ENCODE measurements around the gene TMEM169. TPM values are rescaled to one million over a fixed set of nuclear protein-coding genes. Genes with fewer than 3 reads are reported as not detected.
A peak's percentile ranks its signal among the peaks of the same experiment; 100 is the strongest.

The TMEM169 gene
- total and polyA plus RNA-seq, 2 of the 4 experiments (the other 2 are of a cell fraction): 0.15 to 0.54 TPM

DNA sequence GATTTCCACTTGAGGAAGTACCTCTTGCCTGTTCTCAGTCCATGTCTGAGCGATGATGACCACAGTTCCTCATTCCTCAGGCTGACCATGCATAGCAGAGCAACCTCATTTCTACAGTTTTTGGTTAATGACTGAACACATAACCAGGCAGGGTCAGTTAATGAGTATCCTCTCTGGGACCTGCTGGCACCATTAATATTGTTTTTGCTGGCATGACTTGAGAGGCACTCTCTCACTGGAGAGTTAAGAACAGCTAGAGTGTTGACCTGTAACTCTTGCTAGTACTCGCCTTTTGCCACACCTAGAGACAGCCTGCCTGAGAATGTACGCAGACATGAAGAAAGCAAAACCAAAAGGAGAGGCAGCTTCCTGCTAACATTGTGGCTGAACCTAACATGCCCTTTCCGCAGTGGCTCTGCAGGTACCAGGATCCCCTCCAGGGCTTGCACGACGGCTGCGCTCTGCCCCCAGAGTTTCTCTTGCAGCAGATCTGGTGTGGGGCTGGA is 24.0 kb upstream of the TMEM169 start:
- Histone ChIP-seq H3K4ac (ENCODE audit: low read depth, low read length) (peak overlapping the region; percentile 3; the same call in 1 of the 2 replicates), H3K9me3 (ENCODE audit: control insufficient read depth, insufficient read depth, low read length) (no peaks in the 10 kb centered on the region), H4K91ac (ENCODE audit: insufficient read depth, low read depth, low read length) (no peak overlapping the region), H4K5ac (ENCODE audit: low read depth, low read length) (no peak overlapping the region), H3K27ac (ENCODE audit: insufficient read depth, low read length) (no peak overlapping the region), H3K4me1 (ENCODE audit: control insufficient read depth, insufficient read depth, low read length) (peaks cover 2% of the 10 kb centered on the region; the same call in 1 of the 2 replicates), H3K4me3 (ENCODE audit: insufficient read depth, low read depth, low read length) (no peak overlapping the region), H2AFZ (replicated peaks; ENCODE audit: low read length, poor library complexity) (peak overlapping the region; percentile 67), H2AK5ac (ENCODE audit: low read depth, low read length) (peak overlapping the region; percentile 45; the same call in 1 of the 2 replicates), H3K23ac (ENCODE audit: low read depth, low read length) (no peak overlapping the region), H2BK15ac (ENCODE audit: low read depth, low read length) (no peak overlapping the region), H3K9me1 (ENCODE audit: insufficient read depth, low read length) (no peaks in the 10 kb centered on the region; the same call in 1 of the 2 replicates), H3K56ac (ENCODE audit: extremely low read depth, insufficient read depth, low read length) (no peak overlapping the region), H2BK5ac (ENCODE audit: low read depth, low read length, poor library complexity, severe bottlenecking) (no peak overlapping the region), H3K79me1 (ENCODE audit: low read depth in 1 of 2, low read length in 2 of 2) (no peaks in the 10 kb centered on the region), H3K9ac (ENCODE audit: low read depth, low read length) (no peak overlapping the region), H3K36me3 (ENCODE audit: control insufficient read depth, insufficient read depth, low read length) (no peaks in the 10 kb centered on the region), H3K18ac (ENCODE audit: low read depth, low read length) (no peak overlapping the region), H3K27me3 (ENCODE audit: control insufficient read depth, insufficient read depth, low read length) (no peaks in the 10 kb centered on the region), H2BK20ac (ENCODE audit: low read depth, low read length) (no peak overlapping the region), H4K20me1 (ENCODE audit: insufficient read depth, low read length) (no peaks in the 10 kb centered on the region), H4K8ac (ENCODE audit: low read depth in 2 of 2, low read length in 2 of 2) (no peak overlapping the region; a peak in 1 of 4 replicates), H3K14ac (replicated peaks; ENCODE audit: low read depth, low read length) (no peak overlapping the region; the same call in 1 of the 2 replicates), H2BK120ac (ENCODE audit: low read depth, low read length) (no peak overlapping the region), H3K4me2 (ENCODE audit: low read depth, low read length) (no peak overlapping the region), H2AK9ac (replicated peaks; ENCODE audit: low read depth, low read length, poor library complexity) (peak overlapping the region; percentile 37)
- POLR2A ChIA-PET (ENCODE audit: unreplicated experiment): no interaction called here
- BruUV-seq (replicated peaks): no TSS peak
- WGBS, 2 experiments (ENCODE audit: extremely low coverage in 2 of 2, insufficient read length in 1 of 2): 67% methylated on average over 2 of the region's 7 CpGs; no CpG with 5 or more reads in 1 of the 2 experiments
- TF ChIP-seq CEBPB (IDR thresholded peaks at IDR 0.05; ENCODE audit: low read depth, low read length) (no peak), POLR2A (IDR thresholded peaks at IDR 0.05; ENCODE audit: low read depth, low read length) (no peak), MXI1 (IDR thresholded peaks at IDR 0.05; ENCODE audit: borderline replicate concordance, low read depth, low read length) (no peak), FOS (IDR thresholded peaks at IDR 0.05; ENCODE audit: low read depth, low read length) (no peak), RFX5 (IDR thresholded peaks at IDR 0.05; ENCODE audit: low read depth, low read length) (no peak), RCOR1 (IDR thresholded peaks at IDR 0.05; ENCODE audit: insufficient replicate concordance, low read length) (no peak), NFE2L2 (IDR thresholded peaks at IDR 0.05; ENCODE audit: low read depth, low read length) (no peak), CHD1 (IDR thresholded peaks at IDR 0.05; ENCODE audit: low read depth, low read length) (no peak), SMC3 (IDR thresholded peaks at IDR 0.05; ENCODE audit: low read depth, low read length) (no peak), BHLHE40 (IDR thresholded peaks at IDR 0.05; ENCODE audit: low read depth, low read length) (no peak), MAFK (IDR thresholded peaks at IDR 0.05; ENCODE audit: low read depth, low read length) (no peak), MAZ (IDR thresholded peaks at IDR 0.05; ENCODE audit: borderline replicate concordance, low read depth, low read length) (no peak)
- TF ChIP-seq, protein P1, sequence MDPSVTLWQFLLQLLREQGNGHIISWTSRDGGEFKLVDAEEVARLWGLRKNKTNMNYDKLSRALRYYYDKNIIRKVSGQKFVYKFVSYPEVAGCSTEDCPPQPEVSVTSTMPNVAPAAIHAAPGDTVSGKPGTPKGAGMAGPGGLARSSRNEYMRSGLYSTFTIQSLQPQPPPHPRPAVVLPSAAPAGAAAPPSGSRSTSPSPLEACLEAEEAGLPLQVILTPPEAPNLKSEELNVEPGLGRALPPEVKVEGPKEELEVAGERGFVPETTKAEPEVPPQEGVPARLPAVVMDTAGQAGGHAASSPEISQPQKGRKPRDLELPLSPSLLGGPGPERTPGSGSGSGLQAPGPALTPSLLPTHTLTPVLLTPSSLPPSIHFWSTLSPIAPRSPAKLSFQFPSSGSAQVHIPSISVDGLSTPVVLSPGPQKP (IDR thresholded peaks at IDR 0.05; ENCODE audit: borderline replicate concordance, low read depth, low read length): no peak
- TF ChIP-seq, protein P2, sequence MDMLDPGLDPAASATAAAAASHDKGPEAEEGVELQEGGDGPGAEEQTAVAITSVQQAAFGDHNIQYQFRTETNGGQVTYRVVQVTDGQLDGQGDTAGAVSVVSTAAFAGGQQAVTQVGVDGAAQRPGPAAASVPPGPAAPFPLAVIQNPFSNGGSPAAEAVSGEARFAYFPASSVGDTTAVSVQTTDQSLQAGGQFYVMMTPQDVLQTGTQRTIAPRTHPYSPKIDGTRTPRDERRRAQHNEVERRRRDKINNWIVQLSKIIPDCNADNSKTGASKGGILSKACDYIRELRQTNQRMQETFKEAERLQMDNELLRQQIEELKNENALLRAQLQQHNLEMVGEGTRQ (IDR thresholded peaks at IDR 0.05; ENCODE audit: low read depth, low read length): no peak
- TF ChIP-seq, protein P3, sequence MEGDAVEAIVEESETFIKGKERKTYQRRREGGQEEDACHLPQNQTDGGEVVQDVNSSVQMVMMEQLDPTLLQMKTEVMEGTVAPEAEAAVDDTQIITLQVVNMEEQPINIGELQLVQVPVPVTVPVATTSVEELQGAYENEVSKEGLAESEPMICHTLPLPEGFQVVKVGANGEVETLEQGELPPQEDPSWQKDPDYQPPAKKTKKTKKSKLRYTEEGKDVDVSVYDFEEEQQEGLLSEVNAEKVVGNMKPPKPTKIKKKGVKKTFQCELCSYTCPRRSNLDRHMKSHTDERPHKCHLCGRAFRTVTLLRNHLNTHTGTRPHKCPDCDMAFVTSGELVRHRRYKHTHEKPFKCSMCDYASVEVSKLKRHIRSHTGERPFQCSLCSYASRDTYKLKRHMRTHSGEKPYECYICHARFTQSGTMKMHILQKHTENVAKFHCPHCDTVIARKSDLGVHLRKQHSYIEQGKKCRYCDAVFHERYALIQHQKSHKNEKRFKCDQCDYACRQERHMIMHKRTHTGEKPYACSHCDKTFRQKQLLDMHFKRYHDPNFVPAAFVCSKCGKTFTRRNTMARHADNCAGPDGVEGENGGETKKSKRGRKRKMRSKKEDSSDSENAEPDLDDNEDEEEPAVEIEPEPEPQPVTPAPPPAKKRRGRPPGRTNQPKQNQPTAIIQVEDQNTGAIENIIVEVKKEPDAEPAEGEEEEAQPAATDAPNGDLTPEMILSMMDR (conservative IDR thresholded peaks at IDR 0.05; ENCODE audit: low read depth, low read length): no peak
- ATAC-seq (ENCODE audit: low read depth) (peak; percentile 90), DNase-seq (peak; percentile 70)
- dilution Hi-C loops (cut with HindIII; ENCODE audit: low sequenced_read_pairs, unreplicated experiment) (no loop called here), intact Hi-C loops (cut with micrococcal nuclease) (no loop called here), in situ Hi-C loops (cut with MboI; ENCODE audit: low sequenced_read_pairs) (no loop called here)
- CTCF ChIA-PET: no interaction called here
